Sigmoid colon (tissue), 7 donors: ENCODE data around the gene CMSS1. TPM values are rescaled to one million over a fixed set of nuclear protein-coding genes. Genes with fewer than 3 reads are reported as not detected.

Experiments
- DNase-seq: peaks from one replicate; pipeline ENCODE4 v3.0.0-alpha.2; 2019
- H3K27ac ChIP-seq, 4 donors: fragments of 200-600 bp; sonication (generic); one replicate each; pipeline ENCODE4 v1.5.1; 2016 to 2019; ENCODE audit warnings: mild to moderate bottlenecking in 1 of 4
- H3K27me3 ChIP-seq, 3 donors: fragments of 200-600 bp; sonication (generic); one replicate each; pipeline ENCODE4 v1.5.1; 2019; ENCODE audit warnings: mild to moderate bottlenecking in 1 of 3
- H3K36me3 ChIP-seq, 4 donors: fragments of 200-600 bp; sonication (generic); one replicate each; pipeline ENCODE4 v1.5.1; 2016 to 2019
- H3K4me1 ChIP-seq, 4 donors: fragments of 200-600 bp; sonication (generic); one replicate each; pipeline ENCODE4 v1.5.1; 2017 to 2019
- H3K4me3 ChIP-seq, 4 donors: fragments of 200-600 bp; sonication (generic); one replicate each; pipeline ENCODE4 v1.5.1; 2017 to 2019; ENCODE audit warnings: mild to moderate bottlenecking in 2 of 4, moderate library complexity in 1 of 4
- H3K9me3 ChIP-seq, 4 donors: fragments of 200-600 bp in 3 of 4; sonication (generic) in 3 of 4; one replicate each; pipeline versions ENCODE4 v1.5.1 to v1.6.1; 2013 to 2019
- CTCF ChIP-seq, 4 experiments: fragments of 450-650 bp in 3 of 4; fragments of 200-600 bp in 1 of 4; IDR thresholded peaks; one replicate each; pipeline ENCODE4 v1.5.1; 2016 to 2019; ENCODE audit warnings: antibody characterized with exemption in 4 of 4, mild to moderate bottlenecking in 3 of 4, moderate library complexity in 2 of 4
- EP300 ChIP-seq, 4 donors: sonication (generic); formaldehyde crosslinking; IDR thresholded peaks; one replicate each; pipeline ENCODE4 v1.6.1; 2017; ENCODE audit warnings: antibody characterized with exemption in 4 of 4
- POLR2A ChIP-seq, 2 donors: fragments of 450-650 bp; IDR thresholded peaks; one replicate each; pipeline ENCODE4 v1.6.1; 2016; ENCODE audit warnings: antibody characterized with exemption in 2 of 2, mild to moderate bottlenecking in 2 of 2, moderate library complexity in 2 of 2
- POLR2AphosphoS5 ChIP-seq, 4 donors: sonication (generic); formaldehyde crosslinking; IDR thresholded peaks; one replicate each; pipeline ENCODE4 v1.6.1; 2017; ENCODE audit warnings: antibody characterized with exemption in 4 of 4
- whole genome bisulfite sequencing, 2 donors: extraction: QIAGEN DNeasy Blood & Tissue Kit; methylation state at CpG; one replicate each; pipeline ENCODE4 v1.1.7; 2013; 5-methylcytosine and 5-hydroxymethylcytosine counted together
- intact Hi-C: fragments of 100-400 bp; cut with DNase I; formaldehyde crosslinking; loops from one replicate; pipeline ENCODE4 v1.15.1; 2023
- polyA plus RNA-seq, 3 donors: library from polyadenylated mRNA; stranded (reverse); fragments of 200-250 nt; gene quantifications; one replicate each; pipeline ENCODE4 v1.2.3, GENCODE V29; 2013
- total RNA-seq, 4 donors: library from RNA; depleted of rRNA; stranded (reverse); fragments of >200 nt; gene quantifications; one replicate each; pipeline ENCODE4 v1.1.0, GENCODE V29; 2016
- donor health status: healthy with polysubstance abuse.
- donor health status: Bipolar disorder and iron deficiency.
- donor health status: healthy.

The CMSS1 gene
- total and polyA plus RNA-seq, 7 donors: 6.0 to 19.4 (median 13.9) TPM

- DNase-seq: no peak
- Histone ChIP-seq H3K27ac (no peak overlapping the region), H3K27me3 (no peaks in the 10 kb centered on the region), H3K4me1 (no peaks in the 10 kb centered on the region), H3K9me3 (no peaks in the 10 kb centered on the region), H3K36me3 (no peaks in the 10 kb centered on the region), H3K4me3 (no peak overlapping the region)
- intact Hi-C loops: no loop called here
- TF ChIP-seq CTCF (IDR thresholded peaks at IDR 0.05) (no peak), POLR2A (IDR thresholded peaks at IDR 0.05) (no peak), POLR2AphosphoS5 (IDR thresholded peaks at IDR 0.05) (no peak), EP300 (IDR thresholded peaks at IDR 0.05) (no peak)
- WGBS, 2 donors: 95 to 97% methylated on average over 5 of the region's 5 CpGs
Observed at GRCh38 chr3:100195375-100195774, 377.7 kb downstream of the CMSS1 start.

- intact Hi-C loops: no loop called here
- TF ChIP-seq EP300 (IDR thresholded peaks at IDR 0.05) (no peak), POLR2A (IDR thresholded peaks at IDR 0.05) (no peak), CTCF (IDR thresholded peaks at IDR 0.05) (no peak), POLR2AphosphoS5 (IDR thresholded peaks at IDR 0.05) (no peak)
- no peaks in the 10 kb centered on the region for H3K4me1 ChIP-seq
Observed at GRCh38 chr3:100197876-100198275, 380.2 kb downstream of the CMSS1 start.

GRCh38 chr3:100198579-100199269 lies 381.1 kb downstream of the CMSS1 start:
- H3K27me3 ChIP-seq: no peaks in the 10 kb centered on the region
- H3K36me3 ChIP-seq: no peaks in the 10 kb centered on the region
- WGBS, 2 donors: 90 to 91% methylated on average over 6 of the region's 6 CpGs
- no peak overlapping the region for H3K27ac ChIP-seq
- no peak for TF ChIP-seq POLR2A (IDR thresholded peaks at IDR 0.05)
- no peak for TF ChIP-seq POLR2AphosphoS5 (IDR thresholded peaks at IDR 0.05)
- no peak for TF ChIP-seq EP300 (IDR thresholded peaks at IDR 0.05)
- DNase-seq: no peak
- intact Hi-C loops: no loop called here
- H3K9me3 ChIP-seq: no peaks in the 10 kb centered on the region
- no peak overlapping the region for H3K4me3 ChIP-seq
- no peaks in the 10 kb centered on the region for H3K4me1 ChIP-seq

More at GRCh38 chr3:100197876-100198275, 380.2 kb downstream of the CMSS1 start:
- H3K4me3 ChIP-seq: no peak overlapping the region
- H3K27ac ChIP-seq: no peak overlapping the region
- whole genome bisulfite sequencing, 2 donors: 92 to 98% methylated on average over 8 of the region's 8 CpGs
- H3K36me3 ChIP-seq: no peaks in the 10 kb centered on the region
- no peaks in the 10 kb centered on the region for H3K27me3 ChIP-seq
- no peaks in the 10 kb centered on the region for H3K9me3 ChIP-seq
- no peak for DNase-seq

GRCh38 chr3:100205171-100205570 lies 387.5 kb downstream of the CMSS1 start:
- DNase-seq: no peak
- peaks cover 0 to 7% (median 7%) of the 10 kb centered on the region in 4 donors for H3K4me1 ChIP-seq
- intact Hi-C loops: no loop called here
- H3K4me3 ChIP-seq: no peak overlapping the region
- no peak for TF ChIP-seq CTCF (IDR thresholded peaks at IDR 0.05)
- no peak for TF ChIP-seq POLR2A (IDR thresholded peaks at IDR 0.05)
- TF ChIP-seq EP300 (IDR thresholded peaks at IDR 0.05): no peak
- TF ChIP-seq POLR2AphosphoS5 (IDR thresholded peaks at IDR 0.05): no peak
- H3K9me3 ChIP-seq: no peaks in the 10 kb centered on the region
- WGBS, 2 donors: 68 to 69% methylated on average over 2 of the region's 2 CpGs
- H3K27me3 ChIP-seq: no peaks in the 10 kb centered on the region
- no peaks in the 10 kb centered on the region for H3K36me3 ChIP-seq
- no peak overlapping the region for H3K27ac ChIP-seq

- Histone ChIP-seq H3K27ac (no peak overlapping the region), H3K27me3 (no peaks in the 10 kb centered on the region), H3K4me1 (peaks cover 0 to 22% (median 19%) of the 10 kb centered on the region in 4 donors), H3K36me3 (no peaks in the 10 kb centered on the region), H3K4me3 (no peak overlapping the region), H3K9me3 (no peaks in the 10 kb centered on the region)
- no peak for DNase-seq
- no peak for TF ChIP-seq POLR2A (IDR thresholded peaks at IDR 0.05)
- TF ChIP-seq EP300 (IDR thresholded peaks at IDR 0.05): no peak
- no peak for TF ChIP-seq POLR2AphosphoS5 (IDR thresholded peaks at IDR 0.05)
- TF ChIP-seq CTCF (IDR thresholded peaks at IDR 0.05): no peak
- 88 to 90% methylated on average over 1 of the region's 1 CpG for WGBS, 2 donors
- intact Hi-C loops: no loop called here
Observed at GRCh38 chr3:100206687-100207086, 389.0 kb downstream of the CMSS1 start.
